GM23338 (cell line): ENCODE measurements around the gene CCDC187. TPM values are rescaled to one million over a fixed set of nuclear protein-coding genes. Genes with fewer than 3 reads are reported as not detected.

ENCODE experiments used
- ATAC-seq: fragments of 200-7000 bp; cut with Tn5 transposase; 3 replicates; pipeline ENCODE4 v1.9.1; 2020
- DNase-seq: peaks from one replicate; pipeline ENCODE4 v3.0.0-alpha.2; 2015; ENCODE audit warnings: low spot score
- H2AFZ ChIP-seq: fragments of 200-600 bp; sonication (generic); 2 replicates; pipeline ENCODE4 v1.8.0; 2016; ENCODE audit warnings: antibody characterized with exemption, mild to moderate bottlenecking, moderate library complexity
- H3F3A ChIP-seq: fragments of 200-600 bp; sonication (generic); replicated peaks from 2 replicates; pipeline ENCODE4 v1.8.0; 2017; ENCODE audit warnings: antibody characterized with exemption, mixed run types, low read depth
- H3K27ac ChIP-seq: fragments of 200-600 bp; sonication (generic); 2 replicates; pipeline ENCODE4 v1.6.1; 2016; ENCODE audit warnings: low read depth
- H3K27me3 ChIP-seq: fragments of 200-600 bp; sonication (generic); 2 replicates; pipeline ENCODE4 v1.8.0; 2016; ENCODE audit warnings: mild to moderate bottlenecking, mixed run types, moderate library complexity; ENCODE audit not compliant: insufficient read depth
- H3K36me3 ChIP-seq: fragments of 200-600 bp; sonication (generic); 2 replicates; pipeline ENCODE4 v1.8.0; 2016; ENCODE audit warnings: mild to moderate bottlenecking; ENCODE audit not compliant: insufficient read depth
- H3K4me1 ChIP-seq: fragments of 200-600 bp; sonication (generic); 2 replicates; pipeline ENCODE4 v1.8.0; 2016; ENCODE audit warnings: mild to moderate bottlenecking, moderate library complexity; ENCODE audit not compliant: insufficient read depth
- H3K4me2 ChIP-seq: fragments of 200-600 bp; sonication (generic); 2 replicates; pipeline ENCODE4 v1.7.1; 2017; ENCODE audit warnings: mixed run types
- H3K4me3 ChIP-seq: fragments of 200-600 bp; sonication (generic); 2 replicates; pipeline ENCODE4 v1.6.1; 2016; ENCODE audit warnings: mixed run types
- H3K79me2 ChIP-seq: fragments of 200-600 bp; sonication (generic); replicated peaks from 2 replicates; pipeline ENCODE4 v1.8.0; 2017; ENCODE audit warnings: mild to moderate bottlenecking; ENCODE audit not compliant: insufficient read depth
- H3K9me2 ChIP-seq: fragments of 200-600 bp; sonication (generic); 2 replicates; pipeline ENCODE4 v1.8.0; 2017; ENCODE audit not compliant: insufficient read depth
- H4K20me1 ChIP-seq: fragments of 200-600 bp; sonication (generic); replicated peaks from 2 replicates; pipeline ENCODE4 v1.8.0; 2017; ENCODE audit warnings: mild to moderate bottlenecking; ENCODE audit not compliant: insufficient read depth
- H3K27ac Mint-ChIP-seq: 2 replicates; pipeline ENCODE4 v1.8.0; 2020; ENCODE audit warnings: inconsistent platforms, mild to moderate bottlenecking, moderate library complexity, mixed read lengths
- H3K27me3 Mint-ChIP-seq: 3 replicates; pipeline ENCODE4 v1.8.0; 2022; ENCODE audit warnings: low read depth, mild to moderate bottlenecking, moderate library complexity, mixed read lengths, inconsistent platforms; ENCODE audit not compliant: insufficient read depth, poor library complexity
- H3K36me3 Mint-ChIP-seq: 3 replicates; pipeline ENCODE4 v1.8.0; 2021; ENCODE audit warnings: low read depth, mild to moderate bottlenecking, inconsistent platforms, moderate library complexity, mixed read lengths
- H3K4me1 Mint-ChIP-seq: 3 replicates; pipeline ENCODE4 v1.8.0; 2020; ENCODE audit warnings: mild to moderate bottlenecking, inconsistent platforms, mixed read lengths
- H3K4me3 Mint-ChIP-seq: 3 replicates; pipeline ENCODE4 v1.8.0; 2021; ENCODE audit warnings: moderate library complexity, mild to moderate bottlenecking, inconsistent platforms, mixed read lengths
- H3K9me3 Mint-ChIP-seq: 3 replicates; pipeline ENCODE4 v1.8.0; 2020; ENCODE audit warnings: moderate library complexity, mild to moderate bottlenecking, inconsistent platforms, mixed read lengths
- CREB1 ChIP-seq: fragments of 250-450 bp; sonication (Bioruptor Pico); IDR thresholded peaks from 2 replicates; pipeline ENCODE4 v1.5.0; 2020; ENCODE audit warnings: low read depth, mild to moderate bottlenecking, moderate library complexity
- EZH2phosphoT487 ChIP-seq: fragments of 200-600 bp; sonication (generic); IDR thresholded peaks from one replicate; pipeline ENCODE4 v1.8.1; 2018; ENCODE audit warnings: antibody characterized with exemption; ENCODE audit not compliant: unreplicated experiment
- POLR2AphosphoS5 ChIP-seq: IDR thresholded peaks from 2 replicates; pipeline ENCODE4 v1.6.1; 2016; ENCODE audit warnings: antibody characterized with exemption, low read depth
- ZNF462 ChIP-seq: fragments of 250-450 bp; sonication (Bioruptor Pico); IDR thresholded peaks from 2 replicates; pipeline ENCODE4 v1.5.0; 2020; ENCODE audit warnings: mild to moderate bottlenecking, moderate library complexity
- polyA plus RNA-seq: library from polyadenylated mRNA; unstranded; fragments of >200 nt; fragmentation: Nextera tagmentation; extraction: Ambion mirVana; gene quantifications from 2 replicates; pipeline ENCODE4 v1.2.1, GENCODE V29; 2016
- total RNA-seq: library from RNA; depleted of rRNA; stranded (reverse); fragments of >200 nt; shearing (Covaris generic); gene quantifications from 2 replicates; pipeline ENCODE4 v1.2.3, GENCODE V29; 2014
- TF ChIP-seq, protein P1 (sequence below): IDR thresholded peaks from one replicate; pipeline ENCODE4 v1.6.1; 2018; ENCODE audit warnings: antibody characterized with exemption; ENCODE audit not compliant: unreplicated experiment
- TF ChIP-seq, protein P2 (sequence below), 2 experiments: fragments of 200-600 bp in 1 of 2; sonication (generic) in 1 of 2; conservative IDR thresholded peaks; 2 replicates each; pipeline versions ENCODE4 v1.5.1 to v1.6.1; 2016 to 2017; ENCODE audit warnings: antibody characterized with exemption in 2 of 2, low read depth in 2 of 2, mild to moderate bottlenecking in 2 of 2, moderate library complexity in 1 of 2
- TF ChIP-seq, protein P3 (sequence below): IDR thresholded peaks from 2 replicates; pipeline ENCODE4 v1.6.1; 2016; ENCODE audit warnings: antibody characterized with exemption

Gene CCDC187
- total and polyA plus RNA-seq, 2 experiments from 2014 or later, result 0.14 TPM; not detected in 1

GRCh38 chr9:136314944-136315343 lies 11.1 kb upstream of the CCDC187 start:
- Histone ChIP-seq H3K9me2 (no peaks in the 10 kb centered on the region), H3K4me1 (no peaks in the 10 kb centered on the region), H3K27ac (no peak overlapping the region), H3K27me3 (no peaks in the 10 kb centered on the region), H3K36me3 (no peaks in the 10 kb centered on the region), H4K20me1 (no peaks in the 10 kb centered on the region), H3K4me2 (no peak overlapping the region), H3F3A (0 out of 2 replicates have a peak, but pooled peaks cover under 1% of the 10 kb centered on the region), H3K4me3 (no peak overlapping the region), H3K79me2 (no peaks in the 10 kb centered on the region), H2AFZ (no peak overlapping the region)
- Mint-ChIP-seq H3K27me3 (peaks cover 9% of the 10 kb centered on the region), H3K27ac (no peak overlapping the region), H3K9me3 (peaks cover 17% of the 10 kb centered on the region), H3K36me3 (no peaks in the 10 kb centered on the region; the same call in 2 of the 3 replicates), H3K4me3 (no peak overlapping the region), H3K4me1 (no peaks in the 10 kb centered on the region)
- TF ChIP-seq, protein P1, sequence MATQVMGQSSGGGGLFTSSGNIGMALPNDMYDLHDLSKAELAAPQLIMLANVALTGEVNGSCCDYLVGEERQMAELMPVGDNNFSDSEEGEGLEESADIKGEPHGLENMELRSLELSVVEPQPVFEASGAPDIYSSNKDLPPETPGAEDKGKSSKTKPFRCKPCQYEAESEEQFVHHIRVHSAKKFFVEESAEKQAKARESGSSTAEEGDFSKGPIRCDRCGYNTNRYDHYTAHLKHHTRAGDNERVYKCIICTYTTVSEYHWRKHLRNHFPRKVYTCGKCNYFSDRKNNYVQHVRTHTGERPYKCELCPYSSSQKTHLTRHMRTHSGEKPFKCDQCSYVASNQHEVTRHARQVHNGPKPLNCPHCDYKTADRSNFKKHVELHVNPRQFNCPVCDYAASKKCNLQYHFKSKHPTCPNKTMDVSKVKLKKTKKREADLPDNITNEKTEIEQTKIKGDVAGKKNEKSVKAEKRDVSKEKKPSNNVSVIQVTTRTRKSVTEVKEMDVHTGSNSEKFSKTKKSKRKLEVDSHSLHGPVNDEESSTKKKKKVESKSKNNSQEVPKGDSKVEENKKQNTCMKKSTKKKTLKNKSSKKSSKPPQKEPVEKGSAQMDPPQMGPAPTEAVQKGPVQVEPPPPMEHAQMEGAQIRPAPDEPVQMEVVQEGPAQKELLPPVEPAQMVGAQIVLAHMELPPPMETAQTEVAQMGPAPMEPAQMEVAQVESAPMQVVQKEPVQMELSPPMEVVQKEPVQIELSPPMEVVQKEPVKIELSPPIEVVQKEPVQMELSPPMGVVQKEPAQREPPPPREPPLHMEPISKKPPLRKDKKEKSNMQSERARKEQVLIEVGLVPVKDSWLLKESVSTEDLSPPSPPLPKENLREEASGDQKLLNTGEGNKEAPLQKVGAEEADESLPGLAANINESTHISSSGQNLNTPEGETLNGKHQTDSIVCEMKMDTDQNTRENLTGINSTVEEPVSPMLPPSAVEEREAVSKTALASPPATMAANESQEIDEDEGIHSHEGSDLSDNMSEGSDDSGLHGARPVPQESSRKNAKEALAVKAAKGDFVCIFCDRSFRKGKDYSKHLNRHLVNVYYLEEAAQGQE, result no peak
- no peak for TF ChIP-seq CREB1
- ATAC-seq, result no peak
- DNase-seq, result no peak

- no peaks in the 10 kb centered on the region for H3K79me2 ChIP-seq
- H3K36me3 ChIP-seq, result no peaks in the 10 kb centered on the region
- no peak overlapping the region for H3K4me3 ChIP-seq
- H4K20me1 ChIP-seq, result no peaks in the 10 kb centered on the region
- ATAC-seq (no peak), DNase-seq (no peak)
- no peak overlapping the region for H2AFZ ChIP-seq
- TF ChIP-seq, protein P2, sequence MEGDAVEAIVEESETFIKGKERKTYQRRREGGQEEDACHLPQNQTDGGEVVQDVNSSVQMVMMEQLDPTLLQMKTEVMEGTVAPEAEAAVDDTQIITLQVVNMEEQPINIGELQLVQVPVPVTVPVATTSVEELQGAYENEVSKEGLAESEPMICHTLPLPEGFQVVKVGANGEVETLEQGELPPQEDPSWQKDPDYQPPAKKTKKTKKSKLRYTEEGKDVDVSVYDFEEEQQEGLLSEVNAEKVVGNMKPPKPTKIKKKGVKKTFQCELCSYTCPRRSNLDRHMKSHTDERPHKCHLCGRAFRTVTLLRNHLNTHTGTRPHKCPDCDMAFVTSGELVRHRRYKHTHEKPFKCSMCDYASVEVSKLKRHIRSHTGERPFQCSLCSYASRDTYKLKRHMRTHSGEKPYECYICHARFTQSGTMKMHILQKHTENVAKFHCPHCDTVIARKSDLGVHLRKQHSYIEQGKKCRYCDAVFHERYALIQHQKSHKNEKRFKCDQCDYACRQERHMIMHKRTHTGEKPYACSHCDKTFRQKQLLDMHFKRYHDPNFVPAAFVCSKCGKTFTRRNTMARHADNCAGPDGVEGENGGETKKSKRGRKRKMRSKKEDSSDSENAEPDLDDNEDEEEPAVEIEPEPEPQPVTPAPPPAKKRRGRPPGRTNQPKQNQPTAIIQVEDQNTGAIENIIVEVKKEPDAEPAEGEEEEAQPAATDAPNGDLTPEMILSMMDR (conservative IDR thresholded peaks at IDR 0.05; ENCODE audit: low read depth in 2 of 2), result no peak
- TF ChIP-seq POLR2AphosphoS5, result no peak
- no peak for TF ChIP-seq ZNF462 (CRISPR knock-in tag)
- TF ChIP-seq, protein P3, sequence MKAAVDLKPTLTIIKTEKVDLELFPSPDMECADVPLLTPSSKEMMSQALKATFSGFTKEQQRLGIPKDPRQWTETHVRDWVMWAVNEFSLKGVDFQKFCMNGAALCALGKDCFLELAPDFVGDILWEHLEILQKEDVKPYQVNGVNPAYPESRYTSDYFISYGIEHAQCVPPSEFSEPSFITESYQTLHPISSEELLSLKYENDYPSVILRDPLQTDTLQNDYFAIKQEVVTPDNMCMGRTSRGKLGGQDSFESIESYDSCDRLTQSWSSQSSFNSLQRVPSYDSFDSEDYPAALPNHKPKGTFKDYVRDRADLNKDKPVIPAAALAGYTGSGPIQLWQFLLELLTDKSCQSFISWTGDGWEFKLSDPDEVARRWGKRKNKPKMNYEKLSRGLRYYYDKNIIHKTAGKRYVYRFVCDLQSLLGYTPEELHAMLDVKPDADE, result no peak
- no peak for TF ChIP-seq EZH2phosphoT487
- no peaks in the 10 kb centered on the region for H3K4me1 ChIP-seq
- H3K9me3 Mint-ChIP-seq, result peaks cover 17% of the 10 kb centered on the region
- no peak overlapping the region for H3K4me3 Mint-ChIP-seq
- H3K4me1 Mint-ChIP-seq, result no peaks in the 10 kb centered on the region
- H3K4me2 ChIP-seq, result no peak overlapping the region
- H3K27ac Mint-ChIP-seq, result no peak overlapping the region
- peaks cover 9% of the 10 kb centered on the region for H3K27me3 Mint-ChIP-seq
- H3F3A ChIP-seq, result 0 out of 2 replicates have a peak, but pooled peaks cover 5% of the 10 kb centered on the region
- H3K36me3 Mint-ChIP-seq, result no peaks in the 10 kb centered on the region; the same call in 2 of the 3 replicates
- H3K9me2 ChIP-seq, result no peaks in the 10 kb centered on the region
- no peaks in the 10 kb centered on the region for H3K27me3 ChIP-seq
- H3K27ac ChIP-seq, result no peak overlapping the region
These were observed 10.1 kb upstream of the CCDC187 start for GRCh38 chr9:136314056-136314416.
